Myocyte (in vitro differentiated cells): ENCODE data around the gene SERP2. TPM values are rescaled to one million over a fixed set of nuclear protein-coding genes. Genes with fewer than 3 reads are reported as not detected.

Source experiments
- DNase-seq: peaks from one replicate; pipeline ENCODE4 v3.0.0-alpha.2; 2012; ENCODE audit warnings: low read depth
- total RNA-seq: library from RNA; depleted of rRNA; stranded (reverse); fragments of >200 nt; gene quantifications from 2 replicates; pipeline ENCODE4 v1.2.3, GENCODE V29; 2014

Gene SERP2
- total RNA-seq, 1 donor from 2014 or later, result 1.9 TPM

GRCh38 chr13:44355621-44356020, 18.0 kb upstream of the SERP2 start:
- no peak for DNase-seq

- DNase-seq, result no peak
Observed at GRCh38 chr13:44359983-44360375, 13.6 kb upstream of the SERP2 start.

- no peak for DNase-seq
Observed at GRCh38 chr13:44362394-44363040, 11.1 kb upstream of the SERP2 start.

GRCh38 chr13:44363631-44364344, 9.8 kb upstream of the SERP2 start:
- DNase-seq, result no peak

- peak; percentile 28 for DNase-seq
Observed at GRCh38 chr13:44364345-44365000, 9.2 kb upstream of the SERP2 start.

- no peak for DNase-seq
Observed at GRCh38 chr13:44365008-44365407, 8.6 kb upstream of the SERP2 start.

- no peak for DNase-seq
Observed at GRCh38 chr13:44365899-44366298, 7.7 kb upstream of the SERP2 start.

GRCh38 chr13:44368062-44368591, 5.5 kb upstream of the SERP2 start:
- DNase-seq, result no peak

- DNase-seq, result peak; percentile 37
Observed at GRCh38 chr13:44368599-44369368, 4.8 kb upstream of the SERP2 start.

- DNase-seq, result no peak
Observed at GRCh38 chr13:44371421-44371820, 2.2 kb upstream of the SERP2 start.

- no peak for DNase-seq
Observed at GRCh38 chr13:44373247-44373600, 400 bp upstream of the SERP2 start.

GRCh38 chr13:44374348-44374712, 706 bp downstream of the SERP2 start:
- no peak for DNase-seq

- DNase-seq, result no peak
Observed at GRCh38 chr13:44378277-44378676, 4.7 kb downstream of the SERP2 start.

GRCh38 chr13:44379885-44380284, 6.3 kb downstream of the SERP2 start:
- no peak for DNase-seq

GRCh38 chr13:44380404-44381165, 7.0 kb downstream of the SERP2 start:
- DNase-seq, result no peak

GRCh38 chr13:44382635-44383145, 9.1 kb downstream of the SERP2 start:
- no peak for DNase-seq

- DNase-seq, result no peak
Observed at GRCh38 chr13:44383945-44384344, 10.3 kb downstream of the SERP2 start.

- no peak for DNase-seq
Observed at GRCh38 chr13:44384778-44385177, 11.2 kb downstream of the SERP2 start.

GRCh38 chr13:44385401-44385800, 11.8 kb downstream of the SERP2 start:
- DNase-seq, result no peak

- no peak for DNase-seq
Observed at GRCh38 chr13:44385847-44386246, 12.2 kb downstream of the SERP2 start.
